ENCODE results near the gene TMEM147. TPM values are rescaled to one million over a fixed set of nuclear protein-coding genes. Genes with fewer than 3 reads are reported as not detected.
"Not testable (repeated sequence)": the region's sequence is repeated elsewhere in the genome, so short reads cannot be mapped to it uniquely, and the experiment has no call there.

Gene TMEM147
- total RNA-seq, 1 donor from 2014 or later = 53.9 TPM

DNA sequence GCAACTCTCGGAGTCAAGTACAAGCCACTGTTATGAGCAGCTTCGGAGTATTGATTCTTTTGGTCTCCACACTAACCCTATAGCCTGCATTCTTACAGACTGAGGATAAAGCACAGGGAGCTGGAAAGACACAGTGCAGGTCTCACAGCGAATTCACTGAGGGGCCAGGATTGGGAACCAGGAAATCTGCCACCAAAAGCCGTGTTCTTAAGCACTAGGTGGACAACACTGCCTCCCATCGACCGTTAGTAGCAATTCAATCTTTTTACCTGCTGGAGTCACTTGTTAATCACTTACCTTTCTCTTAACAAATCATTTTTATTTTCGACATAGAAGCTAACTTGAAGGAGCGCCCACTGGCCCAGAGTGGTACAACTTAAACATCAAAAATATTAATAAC is 46.8 kb downstream of the TMEM147 start:
- intact Hi-C loops (cut with DNase I) = no loop called here
- DNase-seq (ENCODE audit: low spot score) = no peak

DNA sequence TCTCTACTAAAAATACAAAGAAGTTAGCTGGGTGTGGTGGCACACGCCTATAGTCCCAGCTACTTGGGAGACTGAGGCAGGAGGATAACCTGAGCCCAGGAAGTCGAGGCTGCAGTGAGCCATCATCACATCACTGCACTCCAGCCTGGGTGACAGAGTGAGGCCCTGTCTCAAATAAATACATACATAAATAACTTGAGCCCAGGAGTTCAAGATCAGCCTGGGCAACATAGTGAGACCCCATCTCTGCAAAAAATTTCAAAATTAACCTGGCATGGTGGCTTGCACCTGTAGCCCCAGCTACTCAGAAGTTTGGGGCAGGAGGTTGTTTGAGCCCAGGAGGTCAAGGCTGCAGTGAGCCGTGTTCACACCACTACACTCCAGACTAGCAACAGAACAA is 49.6 kb downstream of the TMEM147 start:
- intact Hi-C loops (cut with DNase I); ATAC-seq; DNase-seq (ENCODE audit: low spot score): not testable (repeated sequence)

More for the DNA sequence above, 46.8 kb downstream of the TMEM147 start:
- ATAC-seq = no peak

GRCh38 chr19:35595928-35596327 is 50.5 kb downstream of the TMEM147 start:
- no peak for DNase-seq (ENCODE audit: low spot score)
- intact Hi-C loops (cut with DNase I) = no loop called here

DNA sequence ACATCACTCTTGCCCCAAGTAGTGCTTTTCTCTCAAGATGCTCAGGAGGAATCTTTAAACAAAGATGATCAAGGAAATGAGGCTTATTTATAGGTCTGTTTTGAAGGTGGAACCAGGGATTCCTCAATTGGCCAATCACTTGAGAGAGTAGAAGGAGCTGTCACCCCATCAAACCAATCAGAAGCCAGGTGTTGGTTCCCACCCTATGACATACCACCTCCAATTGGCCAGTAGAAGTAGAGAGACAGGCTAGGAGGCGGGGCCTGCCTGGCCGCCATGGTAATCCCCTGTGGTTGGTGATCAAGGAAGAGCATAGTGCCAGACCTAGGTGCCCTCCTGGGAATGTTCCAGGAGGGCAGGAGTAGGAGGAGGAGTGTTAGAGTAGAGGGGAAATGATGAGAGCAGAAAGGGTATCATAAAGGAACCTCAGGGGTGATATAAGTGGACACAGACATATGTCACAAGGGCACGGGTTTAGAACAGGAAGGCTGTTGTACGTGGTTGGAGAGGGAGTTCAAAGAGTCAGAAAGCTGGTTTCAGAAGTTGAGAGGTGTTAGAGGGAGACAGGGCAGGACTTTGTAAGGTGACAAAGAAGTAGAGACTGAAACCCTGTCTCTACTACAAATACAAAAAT is 51.1 kb downstream of the TMEM147 start:
- intact Hi-C loops (cut with DNase I) = no loop called here
- ATAC-seq (no peak), DNase-seq (ENCODE audit: low spot score) (no peak)

More at GRCh38 chr19:35595928-35596327, 50.5 kb downstream of the TMEM147 start:
- ATAC-seq = no peak

Other genes starting within 250 kb of the TMEM147 start
- gene CD22, start 216.4 kb upstream of the TMEM147 start, total RNA-seq = 23.8 TPM
- gene FFAR1, start 197.7 kb upstream of the TMEM147 start, total RNA-seq = not detected
- gene FFAR3, start 187.2 kb upstream of the TMEM147 start, total RNA-seq = 0.76 TPM
- 0.58 TPM for gene GPR42, start 174.6 kb upstream of the TMEM147 start, total RNA-seq
- 4.5 TPM for gene FFAR2, start 97.4 kb upstream of the TMEM147 start, total RNA-seq
- not detected for gene KRTDAP, start 55.2 kb upstream of the TMEM147 start, total RNA-seq
- 26.5 TPM for gene DMKN, start 32.0 kb upstream of the TMEM147 start, total RNA-seq
- not detected for gene SBSN, start 17.3 kb upstream of the TMEM147 start, total RNA-seq
- not detected for gene GAPDHS, start 12.2 kb upstream of the TMEM147 start, total RNA-seq
- not detected for gene ATP4A, start 18.0 kb downstream of the TMEM147 start, total RNA-seq
- gene PMIS2, start 40.5 kb downstream of the TMEM147 start, total RNA-seq = not detected
- gene HAUS5, start 67.1 kb downstream of the TMEM147 start, total RNA-seq = 13.5 TPM
- 56.7 TPM for gene RBM42, start 83.4 kb downstream of the TMEM147 start, total RNA-seq
- gene ETV2, start 96.1 kb downstream of the TMEM147 start, total RNA-seq = 1.2 TPM
- gene COX6B1, start 102.7 kb downstream of the TMEM147 start, total RNA-seq = 211 TPM
- gene UPK1A, start 120.9 kb downstream of the TMEM147 start, total RNA-seq = not detected
- gene ZBTB32, start 158.9 kb downstream of the TMEM147 start, total RNA-seq = 0.18 TPM
- 41.1 TPM for gene KMT2B, start 172.4 kb downstream of the TMEM147 start, total RNA-seq
- 10.8 TPM for gene IGFLR1, start 196.8 kb downstream of the TMEM147 start, total RNA-seq
- gene U2AF1L4, start 199.8 kb downstream of the TMEM147 start, total RNA-seq = 22.9 TPM
- gene PSENEN, start 200.0 kb downstream of the TMEM147 start, total RNA-seq = 45.6 TPM
- gene LIN37, start 202.9 kb downstream of the TMEM147 start, total RNA-seq = 12.3 TPM
- gene HSPB6, start 211.4 kb downstream of the TMEM147 start, total RNA-seq = 79.7 TPM
- gene PROSER3, start 212.6 kb downstream of the TMEM147 start, total RNA-seq = 29.4 TPM
- 26.8 TPM for gene ARHGAP33, start 229.9 kb downstream of the TMEM147 start, total RNA-seq

All from sciatic nerve (tissue), 2 donors.